ENCODE results near the gene CCDC86.

Gene CCDC86

GRCh38 chr11:60887556-60887955 is 45.6 kb downstream of the CCDC86 start:
- H3K4me1 ChIP-seq (ENCODE audit: control insufficient read depth, insufficient read depth, low read length): no peaks in the 10 kb centered on the region
- H3K36me3 ChIP-seq (ENCODE audit: control insufficient read depth, insufficient read depth, low read length): peaks cover 29% of the 10 kb centered on the region
- H3K9me3 ChIP-seq (ENCODE audit: control insufficient read depth, insufficient read depth, low read depth, low read length): no peaks in the 10 kb centered on the region
- H3K27ac ChIP-seq (ENCODE audit: low read depth, low read length): no peak overlapping the region
- H3K9ac ChIP-seq (ENCODE audit: low read length): no peak overlapping the region
- no peak overlapping the region for H3K4me3 ChIP-seq (ENCODE audit: low read depth, low read length)
- no peaks in the 10 kb centered on the region for H3K27me3 ChIP-seq (ENCODE audit: control insufficient read depth, insufficient read depth, low read length)

- Histone ChIP-seq H3K36me3 (ENCODE audit: control insufficient read depth, insufficient read depth, low read length) (peaks cover 50% of the 10 kb centered on the region), H3K27ac (ENCODE audit: low read depth, low read length) (no peak overlapping the region), H3K4me3 (ENCODE audit: low read depth, low read length) (no peak overlapping the region), H3K27me3 (ENCODE audit: control insufficient read depth, insufficient read depth, low read length) (no peaks in the 10 kb centered on the region), H3K9me3 (ENCODE audit: control insufficient read depth, insufficient read depth, low read depth, low read length) (no peaks in the 10 kb centered on the region), H3K4me1 (ENCODE audit: control insufficient read depth, insufficient read depth, low read length) (no peaks in the 10 kb centered on the region), H3K9ac (ENCODE audit: low read length) (no peak overlapping the region)
Observed at GRCh38 chr11:60889869-60890311, 48.0 kb downstream of the CCDC86 start.

GRCh38 chr11:60890696-60891095 is 48.8 kb downstream of the CCDC86 start:
- no peaks in the 10 kb centered on the region for H3K27me3 ChIP-seq (ENCODE audit: control insufficient read depth, insufficient read depth, low read length)
- no peaks in the 10 kb centered on the region for H3K4me1 ChIP-seq (ENCODE audit: control insufficient read depth, insufficient read depth, low read length)
- no peak overlapping the region for H3K9ac ChIP-seq (ENCODE audit: low read length)
- no peak overlapping the region for H3K4me3 ChIP-seq (ENCODE audit: low read depth, low read length)
- H3K9me3 ChIP-seq (ENCODE audit: control insufficient read depth, insufficient read depth, low read depth, low read length): no peaks in the 10 kb centered on the region
- H3K27ac ChIP-seq (ENCODE audit: low read depth, low read length): no peak overlapping the region
- peaks cover 58% of the 10 kb centered on the region for H3K36me3 ChIP-seq (ENCODE audit: control insufficient read depth, insufficient read depth, low read length)

GRCh38 chr11:60891103-60891741 is 49.3 kb downstream of the CCDC86 start:
- no peaks in the 10 kb centered on the region for H3K9me3 ChIP-seq (ENCODE audit: control insufficient read depth, insufficient read depth, low read depth, low read length)
- H3K9ac ChIP-seq (ENCODE audit: low read length): no peak overlapping the region
- peaks cover 63% of the 10 kb centered on the region for H3K36me3 ChIP-seq (ENCODE audit: control insufficient read depth, insufficient read depth, low read length)

GRCh38 chr11:60895687-60896086 is 53.8 kb downstream of the CCDC86 start:
- Histone ChIP-seq H3K9me3 (ENCODE audit: control insufficient read depth, insufficient read depth, low read depth, low read length) (no peaks in the 10 kb centered on the region), H3K36me3 (ENCODE audit: control insufficient read depth, insufficient read depth, low read length) (peaks cover 96% of the 10 kb centered on the region), H3K9ac (ENCODE audit: low read length) (no peak overlapping the region), H3K4me3 (ENCODE audit: low read depth, low read length) (no peak overlapping the region), H3K27me3 (ENCODE audit: control insufficient read depth, insufficient read depth, low read length) (no peaks in the 10 kb centered on the region), H3K4me1 (ENCODE audit: control insufficient read depth, insufficient read depth, low read length) (no peaks in the 10 kb centered on the region), H3K27ac (ENCODE audit: low read depth, low read length) (no peak overlapping the region)

More at GRCh38 chr11:60891103-60891741, 49.3 kb downstream of the CCDC86 start:
- no peak overlapping the region for H3K27ac ChIP-seq (ENCODE audit: low read depth, low read length)
- no peak overlapping the region for H3K4me3 ChIP-seq (ENCODE audit: low read depth, low read length)
- no peaks in the 10 kb centered on the region for H3K4me1 ChIP-seq (ENCODE audit: control insufficient read depth, insufficient read depth, low read length)
- H3K27me3 ChIP-seq (ENCODE audit: control insufficient read depth, insufficient read depth, low read length): no peaks in the 10 kb centered on the region

- Histone ChIP-seq H3K9ac (ENCODE audit: low read length) (no peak overlapping the region), H3K9me3 (ENCODE audit: control insufficient read depth, insufficient read depth, low read depth, low read length) (no peaks in the 10 kb centered on the region), H3K4me1 (ENCODE audit: control insufficient read depth, insufficient read depth, low read length) (no peaks in the 10 kb centered on the region), H3K4me3 (ENCODE audit: low read depth, low read length) (no peak overlapping the region), H3K36me3 (ENCODE audit: control insufficient read depth, insufficient read depth, low read length) (peaks cover 96% of the 10 kb centered on the region), H3K27ac (ENCODE audit: low read depth, low read length) (no peak overlapping the region), H3K27me3 (ENCODE audit: control insufficient read depth, insufficient read depth, low read length) (no peaks in the 10 kb centered on the region)
Observed at GRCh38 chr11:60897496-60897895, 55.6 kb downstream of the CCDC86 start.

GRCh38 chr11:60899046-60899936 is 57.4 kb downstream of the CCDC86 start:
- H3K36me3 ChIP-seq (ENCODE audit: control insufficient read depth, insufficient read depth, low read length): peaks cover 97% of the 10 kb centered on the region

GRCh38 chr11:60899977-60900376 is 58.1 kb downstream of the CCDC86 start:
- Histone ChIP-seq H3K36me3 (ENCODE audit: control insufficient read depth, insufficient read depth, low read length) (peaks cover 90% of the 10 kb centered on the region), H3K4me3 (ENCODE audit: low read depth, low read length) (no peak overlapping the region), H3K4me1 (ENCODE audit: control insufficient read depth, insufficient read depth, low read length) (peaks cover 1% of the 10 kb centered on the region), H3K9me3 (ENCODE audit: control insufficient read depth, insufficient read depth, low read depth, low read length) (no peaks in the 10 kb centered on the region), H3K27ac (ENCODE audit: low read depth, low read length) (no peak overlapping the region), H3K9ac (ENCODE audit: low read length) (no peak overlapping the region), H3K27me3 (ENCODE audit: control insufficient read depth, insufficient read depth, low read length) (no peaks in the 10 kb centered on the region)

More at GRCh38 chr11:60899046-60899936, 57.4 kb downstream of the CCDC86 start:
- Histone ChIP-seq H3K9ac (ENCODE audit: low read length) (no peak overlapping the region), H3K27me3 (ENCODE audit: control insufficient read depth, insufficient read depth, low read length) (no peaks in the 10 kb centered on the region), H3K4me1 (ENCODE audit: control insufficient read depth, insufficient read depth, low read length) (no peaks in the 10 kb centered on the region), H3K9me3 (ENCODE audit: control insufficient read depth, insufficient read depth, low read depth, low read length) (no peaks in the 10 kb centered on the region), H3K4me3 (ENCODE audit: low read depth, low read length) (no peak overlapping the region), H3K27ac (ENCODE audit: low read depth, low read length) (0 out of 2 replicates have a peak overlapping the region, but pooled peaks have one; percentile 11)
